Activated CD8-positive, alpha-beta memory T cell treated with anti-CD3 and anti-CD28 coated beads, Interleukin-2, amount 10 ng/mL, durations not matched to agents 7 days and 5 days (primary cell): ENCODE data around the gene NPW. TPM values are rescaled to one million over a fixed set of nuclear protein-coding genes. Genes with fewer than 3 reads are reported as not detected.
"Not testable (repeated sequence)": the region's sequence is repeated elsewhere in the genome, so short reads cannot be mapped to it uniquely, and the experiment has no call there.

Experiments
- ATAC-seq: fragments of 150-1000 bp; cut with Tn5 transposase; one replicate; pipeline ENCODE4 v1.10.0; 2021; ENCODE audit warnings: moderate library complexity
- CTCF ChIA-PET: fragments of 350-600 bp; sonication (Branson Sonifier 250); formaldehyde crosslinking; loops from one replicate; lab custom pipeline; 2021; ENCODE audit warnings: antibody characterized with exemption; lab: Charles Lee
- DNase-seq: peaks from one replicate; pipeline ENCODE4 v3.0.0-alpha.2; 2020
- H3K27ac Mint-ChIP-seq: one replicate; pipeline ENCODE4 v1.8.0; 2021; ENCODE audit warnings: mild to moderate bottlenecking, mixed read lengths
- H3K27me3 Mint-ChIP-seq: one replicate; pipeline ENCODE4 v1.8.0; 2021; ENCODE audit warnings: mixed read lengths
- H3K36me3 Mint-ChIP-seq: one replicate; pipeline ENCODE4 v1.8.0; 2021; ENCODE audit warnings: mild to moderate bottlenecking, mixed read lengths
- H3K4me1 Mint-ChIP-seq: one replicate; pipeline ENCODE4 v1.8.0; 2021; ENCODE audit warnings: mixed read lengths
- H3K4me3 Mint-ChIP-seq: one replicate; pipeline ENCODE4 v1.8.0; 2021; ENCODE audit warnings: mild to moderate bottlenecking, moderate library complexity, mixed read lengths
- H3K9me3 Mint-ChIP-seq: one replicate; pipeline ENCODE4 v1.8.0; 2022; ENCODE audit warnings: low read depth, mixed read lengths
- total RNA-seq, 2 experiments: library from RNA; stranded (reverse); gene quantifications; one replicate each; pipeline ENCODE4 v1.2.3, GENCODE V29; 2021

Gene NPW
- total RNA-seq, 2 experiments from 2014 or later: 1.1 to 6.3 TPM

GRCh38 chr16:2033909-2034695 is 14.5 kb downstream of the NPW start:
- H3K27ac Mint-ChIP-seq, CTCF ChIA-PET, H3K4me3 Mint-ChIP-seq, H3K36me3 Mint-ChIP-seq, H3K9me3 Mint-ChIP-seq, ATAC-seq, DNase-seq, H3K4me1 Mint-ChIP-seq, H3K27me3 Mint-ChIP-seq: not testable (repeated sequence)

- Mint-ChIP-seq H3K4me1 (no peaks in the 10 kb centered on the region), H3K27me3 (no peaks in the 10 kb centered on the region), H3K27ac (no peak overlapping the region), H3K36me3 (no peaks in the 10 kb centered on the region), H3K4me3 (no peak overlapping the region), H3K9me3 (no peaks in the 10 kb centered on the region)
- DNase-seq: no peak
- CTCF ChIA-PET: no interaction called here
- no peak for ATAC-seq
Measured at GRCh38 chr16:2034696-2035430, 15.3 kb downstream of the NPW start.

DNA sequence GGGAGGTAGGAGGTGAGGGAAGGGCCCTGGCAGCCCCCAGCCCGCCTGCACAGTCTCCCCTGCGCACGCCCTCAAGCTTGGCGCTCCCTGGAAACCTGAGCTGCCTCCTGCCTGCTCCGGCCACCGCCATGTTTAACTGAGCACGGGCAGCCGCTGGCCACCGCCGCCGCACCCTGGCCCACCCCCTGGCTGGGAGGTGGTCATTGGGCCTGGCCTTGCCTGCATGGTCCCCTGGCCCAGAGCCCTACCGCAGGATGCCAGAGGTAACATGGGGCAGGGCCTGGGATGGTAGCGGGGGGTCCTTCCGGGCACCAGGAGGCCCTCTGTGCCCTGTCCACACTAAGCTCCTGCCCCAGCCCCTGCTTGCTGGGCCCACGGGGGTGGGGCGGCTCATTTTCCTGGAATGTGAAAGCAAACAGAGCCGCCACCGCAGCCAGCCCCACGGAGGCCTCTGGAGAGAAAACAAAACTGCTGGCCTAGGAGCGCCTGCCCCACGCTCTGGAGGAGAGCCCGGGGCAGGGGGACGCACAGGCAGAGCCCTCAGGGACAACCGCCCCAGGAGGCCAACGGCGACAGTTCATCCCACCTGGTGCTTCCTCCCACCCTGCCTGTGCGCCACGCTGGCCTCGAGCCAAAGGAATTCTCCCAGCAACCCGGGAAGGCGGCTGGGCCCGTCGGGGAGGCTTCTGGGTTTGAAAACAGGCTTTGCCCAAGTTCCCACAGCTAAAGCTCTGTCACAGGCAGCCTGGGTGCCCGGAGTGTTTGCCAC is 16.0 kb downstream of the NPW start:
- H3K27me3 Mint-ChIP-seq: no peaks in the 10 kb centered on the region
- no peaks in the 10 kb centered on the region for H3K4me1 Mint-ChIP-seq
- no peak overlapping the region for H3K27ac Mint-ChIP-seq
- no peaks in the 10 kb centered on the region for H3K9me3 Mint-ChIP-seq
- CTCF ChIA-PET: no interaction called here
- no peaks in the 10 kb centered on the region for H3K36me3 Mint-ChIP-seq
- H3K4me3 Mint-ChIP-seq: no peak overlapping the region
- ATAC-seq: no peak
- no peak for DNase-seq

DNA sequence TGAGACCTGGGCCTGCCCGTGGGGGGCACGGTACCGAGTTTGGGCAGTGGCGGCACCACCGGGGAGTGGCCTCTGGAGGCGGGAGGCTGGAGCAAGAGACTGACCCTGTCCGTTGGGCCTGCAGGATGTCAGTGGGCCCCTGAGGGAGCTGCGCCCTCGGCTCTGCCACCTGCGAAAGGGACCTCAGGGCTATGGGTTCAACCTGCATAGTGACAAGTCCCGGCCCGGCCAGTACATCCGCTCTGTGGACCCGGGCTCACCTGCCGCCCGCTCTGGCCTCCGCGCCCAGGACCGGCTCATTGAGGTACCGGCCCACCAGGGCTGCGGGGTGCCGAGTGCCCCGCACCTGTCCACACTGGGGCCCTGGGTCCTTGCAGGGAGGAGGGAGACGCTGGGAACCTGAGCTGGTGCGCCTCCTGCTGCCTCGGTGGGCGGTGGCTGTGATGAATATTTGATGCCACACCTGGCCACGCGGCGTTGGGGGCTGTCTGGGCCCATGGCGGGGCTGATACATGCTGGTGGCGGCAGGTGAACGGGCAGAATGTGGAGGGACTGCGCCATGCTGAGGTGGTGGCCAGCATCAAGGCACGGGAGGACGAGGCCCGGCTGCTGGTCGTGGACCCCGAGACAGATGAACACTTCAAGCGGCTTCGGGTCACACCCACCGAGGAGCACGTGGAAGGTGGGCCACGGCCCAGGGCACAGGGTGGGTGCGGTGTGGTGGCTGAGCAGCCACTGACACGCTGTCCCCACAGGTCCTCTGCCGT is 16.8 kb downstream of the NPW start:
- CTCF ChIA-PET: no interaction called here
- no peaks in the 10 kb centered on the region for H3K4me1 Mint-ChIP-seq
- H3K4me3 Mint-ChIP-seq: no peak overlapping the region
- ATAC-seq (no peak), DNase-seq (no peak)
- no peaks in the 10 kb centered on the region for H3K36me3 Mint-ChIP-seq
- H3K27me3 Mint-ChIP-seq: no peaks in the 10 kb centered on the region
- H3K9me3 Mint-ChIP-seq: no peaks in the 10 kb centered on the region
- H3K27ac Mint-ChIP-seq: no peak overlapping the region

GRCh38 chr16:2037115-2037514 is 17.5 kb downstream of the NPW start:
- no peak for ATAC-seq
- H3K4me3 Mint-ChIP-seq: no peak overlapping the region
- H3K4me1 Mint-ChIP-seq: no peaks in the 10 kb centered on the region
- H3K27ac Mint-ChIP-seq: no peak overlapping the region
- CTCF ChIA-PET: no interaction called here
- no peaks in the 10 kb centered on the region for H3K9me3 Mint-ChIP-seq
- no peak for DNase-seq
- H3K27me3 Mint-ChIP-seq: no peaks in the 10 kb centered on the region
- H3K36me3 Mint-ChIP-seq: no peaks in the 10 kb centered on the region

GRCh38 chr16:2037647-2038381 is 18.2 kb downstream of the NPW start:
- Mint-ChIP-seq H3K36me3 (no peaks in the 10 kb centered on the region), H3K9me3 (no peaks in the 10 kb centered on the region), H3K27me3 (no peaks in the 10 kb centered on the region), H3K4me1 (no peaks in the 10 kb centered on the region), H3K27ac (no peak overlapping the region), H3K4me3 (no peak overlapping the region)
- DNase-seq (no peak), ATAC-seq (no peak)
- CTCF ChIA-PET: no interaction called here

DNA sequence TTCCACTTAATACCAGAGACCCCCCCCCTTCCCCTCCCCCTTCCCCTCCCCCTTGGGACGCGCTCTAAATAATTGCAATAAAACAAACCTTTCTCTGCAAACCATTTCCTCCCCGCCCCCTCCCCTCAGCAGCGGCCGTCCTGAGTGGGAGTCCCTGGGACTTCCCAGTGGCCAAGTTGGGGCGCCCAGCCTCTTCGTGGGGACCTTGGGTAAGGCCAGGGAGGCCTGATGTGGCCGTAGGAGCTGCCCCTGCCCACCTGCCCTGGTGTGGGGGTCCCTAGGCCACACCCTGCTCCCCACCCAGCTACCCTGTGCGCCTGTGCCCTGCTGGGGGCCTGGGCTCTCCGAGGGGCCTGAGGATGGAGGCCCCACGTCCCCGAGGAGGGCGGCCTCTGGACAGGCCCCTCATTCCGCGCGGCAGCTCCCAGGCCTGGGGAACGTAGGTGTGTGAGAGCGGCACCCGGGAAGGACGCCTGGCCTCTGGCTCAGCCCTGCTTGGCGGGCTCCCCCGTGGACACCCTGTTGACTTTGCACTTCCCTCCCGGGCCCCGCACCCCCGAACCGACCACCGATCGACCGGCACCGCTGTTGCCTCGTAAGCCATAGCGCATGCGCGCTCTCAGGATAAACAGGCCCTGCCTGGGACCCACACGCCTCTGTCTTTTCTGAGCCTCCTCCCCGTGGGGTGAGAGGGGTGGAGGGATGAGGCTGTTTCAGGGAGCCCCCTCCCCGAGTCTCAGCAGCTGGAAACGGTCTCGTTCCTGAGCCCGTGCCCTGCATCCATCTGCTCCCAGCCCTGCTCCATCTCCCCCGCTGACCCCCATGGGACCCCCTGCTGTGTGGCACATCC is 19.0 kb downstream of the NPW start:
- Mint-ChIP-seq H3K9me3 (no peaks in the 10 kb centered on the region), H3K27ac (no peak overlapping the region), H3K4me1 (no peaks in the 10 kb centered on the region), H3K27me3 (no peaks in the 10 kb centered on the region), H3K4me3 (no peak overlapping the region), H3K36me3 (no peaks in the 10 kb centered on the region)
- ATAC-seq: no peak
- DNase-seq: no peak
- CTCF ChIA-PET: interaction anchor here (1.0 kb wide), 1 partner anchor 102 kb away, joined by 3 read pairs; no protein-coding TSS in a partner anchor

GRCh38 chr16:2039274-2040031 is 19.9 kb downstream of the NPW start:
- Mint-ChIP-seq H3K9me3 (no peaks in the 10 kb centered on the region), H3K4me1 (no peaks in the 10 kb centered on the region), H3K27ac (no peak overlapping the region), H3K4me3 (no peak overlapping the region), H3K27me3 (no peaks in the 10 kb centered on the region), H3K36me3 (no peaks in the 10 kb centered on the region)
- ATAC-seq (no peak), DNase-seq (no peak)
- CTCF ChIA-PET: interaction anchor here (0.7 to 1.0 kb wide), 2 partner anchors 12 to 101 kb away, joined by 3 read pairs; no protein-coding TSS in a partner anchor

- Mint-ChIP-seq H3K27me3 (no peaks in the 10 kb centered on the region), H3K27ac (no peak overlapping the region), H3K4me1 (no peaks in the 10 kb centered on the region), H3K36me3 (no peaks in the 10 kb centered on the region), H3K4me3 (no peak overlapping the region), H3K9me3 (no peaks in the 10 kb centered on the region)
- CTCF ChIA-PET: interaction anchor here (0.7 to 1.4 kb wide), 2 partner anchors 13 to 100 kb away, joined by 3 to 4 read pairs; no protein-coding TSS in a partner anchor
- DNase-seq (no peak), ATAC-seq (no peak)
Measured at GRCh38 chr16:2040041-2040786, 20.6 kb downstream of the NPW start.

GRCh38 chr16:2040787-2041522 is 21.4 kb downstream of the NPW start:
- Mint-ChIP-seq H3K9me3 (no peaks in the 10 kb centered on the region), H3K4me1 (peaks cover 1% of the 10 kb centered on the region), H3K36me3 (no peaks in the 10 kb centered on the region), H3K4me3 (no peak overlapping the region), H3K27ac (no peak overlapping the region), H3K27me3 (no peaks in the 10 kb centered on the region)
- ATAC-seq (no peak), DNase-seq (no peak)
- CTCF ChIA-PET: interaction anchor here (0.9 to 1.4 kb wide), 2 partner anchors 18 to 99 kb away, joined by 3 to 4 read pairs; no protein-coding TSS in a partner anchor
